ENCODE results near the gene P2RY2.
"Not testable (repeated sequence)": the region's sequence is repeated elsewhere in the genome, so short reads cannot be mapped to it uniquely, and the experiment has no call there.

P2RY2 gene

DNA sequence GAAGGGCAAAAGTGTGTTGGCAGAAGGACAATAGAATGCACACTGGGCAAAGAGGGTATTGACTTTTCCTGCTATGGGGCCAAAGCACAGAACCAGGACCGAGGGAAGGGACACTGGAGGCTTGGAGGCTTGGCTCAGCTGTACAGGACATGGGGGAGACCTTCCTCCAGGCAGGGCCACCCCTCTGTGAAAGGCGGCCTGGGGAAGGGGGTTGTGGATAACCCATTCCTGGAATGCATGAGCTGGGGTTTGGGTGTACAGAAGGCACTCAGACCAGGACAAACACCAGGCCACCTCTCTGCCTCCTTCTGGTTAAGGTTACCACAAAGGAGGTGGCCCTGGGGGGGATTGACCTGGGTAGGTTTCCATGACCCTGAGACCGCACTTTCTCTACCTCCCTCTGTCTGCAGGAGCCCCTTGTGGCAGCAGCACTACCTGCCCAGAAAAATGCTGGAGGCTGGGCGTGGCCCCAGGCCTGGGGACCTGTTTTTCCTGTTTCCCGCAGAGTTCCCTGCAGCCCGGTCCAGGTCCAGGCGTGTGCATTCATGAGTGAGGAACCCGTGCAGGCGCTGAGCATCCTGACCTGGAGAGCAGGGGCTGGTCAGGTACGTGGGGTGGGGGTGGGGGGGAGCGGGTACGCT is 9.6 kb downstream of the P2RY2 start:
- DNase-seq (ENCODE audit: low read depth in 2 of 2) = no peak

DNA sequence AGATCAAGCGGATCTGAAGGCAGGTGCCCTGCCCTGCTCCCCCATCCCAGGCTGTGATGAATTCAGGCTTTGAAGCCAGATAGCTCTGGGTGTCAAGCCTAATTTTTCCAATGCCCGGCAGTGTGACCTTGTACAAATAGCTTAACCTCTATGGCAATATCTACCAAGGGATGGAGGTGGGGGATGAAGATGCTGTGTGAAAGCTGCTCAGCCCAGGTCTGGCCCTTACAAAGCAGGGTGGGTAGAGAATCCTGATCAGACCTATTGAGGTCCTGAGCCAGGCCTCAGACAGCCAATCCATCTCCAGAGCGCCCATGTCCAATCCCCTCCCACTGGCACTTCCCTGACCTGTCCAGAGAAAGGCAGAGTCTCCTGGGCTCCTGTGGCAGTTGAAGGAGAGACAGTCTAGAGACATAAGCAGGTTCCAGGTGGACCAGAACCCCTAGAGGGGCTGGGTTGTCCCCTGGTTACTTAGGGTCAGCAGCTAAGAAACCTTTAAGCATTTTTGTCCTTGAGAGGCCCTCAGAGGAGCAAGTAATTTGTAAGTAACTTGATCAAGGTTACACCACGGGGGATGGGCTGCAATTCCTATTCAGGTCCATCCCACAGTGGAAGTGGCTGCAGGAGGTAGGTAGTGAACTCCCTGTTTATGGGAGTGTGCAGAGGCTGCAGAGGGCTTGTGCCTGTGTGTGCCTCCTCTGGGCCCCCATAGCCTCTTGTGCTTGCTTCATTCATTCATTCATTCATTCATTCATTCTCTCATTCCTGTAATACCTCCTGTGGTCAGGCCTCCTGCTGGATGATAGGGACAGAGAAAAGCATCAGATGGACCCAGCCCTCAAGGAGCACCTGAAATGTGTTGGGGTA is 10.4 kb downstream of the P2RY2 start:
- DNase-seq (ENCODE audit: low read depth in 2 of 2) = no peak

DNA sequence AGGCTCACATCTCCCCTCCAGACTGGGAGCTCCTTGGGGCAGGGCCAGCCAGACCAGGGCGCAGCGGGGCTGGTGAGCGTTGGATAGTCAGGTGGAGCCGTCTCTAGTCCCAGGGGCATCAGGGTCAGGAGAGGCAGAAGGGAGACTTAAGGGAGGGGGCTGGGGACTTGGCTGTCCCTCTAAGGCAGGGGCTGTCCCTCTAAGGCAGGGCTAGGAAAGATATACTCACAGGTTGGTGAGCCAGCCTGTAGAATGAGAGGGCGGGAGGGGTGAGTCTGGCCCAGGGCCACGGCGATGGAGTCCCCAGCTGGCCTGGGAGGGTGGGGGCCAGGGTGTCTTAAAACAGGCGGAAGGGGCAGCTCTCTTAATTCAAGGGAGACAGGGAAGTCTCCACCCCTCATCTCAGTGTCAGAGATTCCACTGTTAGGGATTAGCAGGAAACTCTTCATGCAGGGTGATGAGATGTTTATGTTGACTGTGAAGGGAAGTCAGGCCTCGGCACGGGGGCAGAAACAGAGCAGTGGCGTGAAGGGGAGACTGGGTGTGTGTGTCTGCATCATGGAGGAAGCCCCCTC is 11.3 kb downstream of the P2RY2 start:
- no peak for DNase-seq (ENCODE audit: low read depth in 2 of 2)

DNA sequence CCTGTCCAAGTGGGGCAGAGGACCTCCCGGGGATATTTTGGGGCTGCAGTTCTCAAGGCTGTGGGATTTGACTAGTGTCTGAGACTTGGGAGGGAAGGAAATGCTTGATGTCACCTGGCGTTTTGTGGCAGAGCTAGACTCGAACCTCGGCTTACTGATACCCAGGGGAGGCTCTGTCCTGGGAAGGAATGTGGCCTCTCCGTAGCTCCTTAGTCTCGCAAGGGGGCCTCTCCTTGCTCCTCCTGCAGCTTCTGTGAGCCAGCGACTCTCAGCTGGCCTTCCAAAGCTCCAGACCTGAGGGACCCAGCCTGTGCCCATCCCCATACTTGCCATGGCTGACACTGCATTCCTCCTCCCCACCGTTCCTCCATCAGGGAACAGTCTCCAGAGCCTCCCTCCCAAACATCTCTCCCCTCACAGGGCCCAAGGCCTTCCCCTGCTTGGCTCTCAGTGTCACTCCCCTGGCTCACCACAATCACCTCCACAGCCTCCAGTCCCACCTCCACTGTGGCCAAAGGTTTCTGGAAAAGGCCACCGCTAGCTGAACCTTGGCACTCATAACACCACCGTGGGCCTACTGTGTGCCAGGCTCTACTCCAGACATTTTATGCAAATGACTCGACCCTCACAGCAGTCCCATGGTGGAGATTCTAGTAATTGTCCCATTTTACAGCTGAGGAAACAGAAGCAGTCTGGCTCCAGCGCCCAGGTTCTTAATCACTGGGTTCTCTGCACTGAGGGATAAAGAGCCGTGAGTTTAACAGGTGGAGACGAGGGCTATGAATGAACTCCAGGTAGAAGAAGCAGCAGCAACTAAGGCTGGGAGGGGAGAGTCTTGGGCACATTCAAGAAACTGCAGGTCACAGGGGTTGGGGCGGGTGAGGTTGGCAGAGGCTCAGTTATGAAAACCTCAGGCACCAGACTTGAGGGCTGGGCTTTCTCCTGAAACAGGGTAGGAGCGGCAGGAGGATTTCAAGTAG is 12.1 kb downstream of the P2RY2 start:
- no peak for DNase-seq (ENCODE audit: low read depth in 2 of 2)

DNA sequence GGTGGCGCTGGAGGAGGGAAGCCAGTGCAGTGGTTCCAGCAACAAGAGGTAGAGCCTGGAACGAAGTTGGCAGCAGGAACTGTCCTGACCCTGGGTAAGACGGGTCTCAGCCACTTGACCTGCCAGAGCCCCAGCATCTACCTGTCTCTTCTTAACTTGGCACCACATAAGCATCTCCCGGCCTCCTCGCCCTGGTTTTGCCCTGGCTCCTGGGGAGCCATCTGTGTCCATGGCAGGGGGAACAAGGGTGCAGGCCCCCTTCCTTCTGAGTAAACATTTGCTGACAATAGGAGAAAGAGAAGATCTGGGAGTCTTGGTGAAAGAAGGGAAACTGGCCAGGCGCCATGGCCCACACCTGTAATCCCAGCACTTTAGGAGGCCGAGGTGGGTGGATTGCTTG is 12.8 kb downstream of the P2RY2 start:
- DNase-seq (ENCODE audit: low read depth in 2 of 2) = no peak

DNA sequence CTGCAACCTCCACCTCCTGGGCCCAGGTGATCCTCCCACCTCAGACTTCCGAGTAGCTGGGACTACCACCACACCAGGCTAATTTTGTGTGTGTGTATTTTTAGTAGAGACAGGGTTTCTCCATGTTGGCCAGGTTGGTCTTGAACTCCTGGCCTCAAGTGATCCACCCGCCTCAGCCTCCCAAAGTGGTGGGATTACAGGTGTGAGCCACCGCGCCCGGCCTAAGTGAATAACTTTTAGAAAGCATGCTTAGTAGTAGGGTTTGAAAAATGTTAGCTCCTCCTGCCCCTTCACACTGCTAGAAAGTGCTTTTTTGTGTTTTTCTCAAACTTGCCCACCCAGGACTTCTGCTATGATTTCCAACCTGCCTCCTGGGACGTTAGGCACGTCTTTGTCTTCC is 14.4 kb downstream of the P2RY2 start:
- DNase-seq (ENCODE audit: low read depth in 2 of 2) = not testable (repeated sequence)

DNA sequence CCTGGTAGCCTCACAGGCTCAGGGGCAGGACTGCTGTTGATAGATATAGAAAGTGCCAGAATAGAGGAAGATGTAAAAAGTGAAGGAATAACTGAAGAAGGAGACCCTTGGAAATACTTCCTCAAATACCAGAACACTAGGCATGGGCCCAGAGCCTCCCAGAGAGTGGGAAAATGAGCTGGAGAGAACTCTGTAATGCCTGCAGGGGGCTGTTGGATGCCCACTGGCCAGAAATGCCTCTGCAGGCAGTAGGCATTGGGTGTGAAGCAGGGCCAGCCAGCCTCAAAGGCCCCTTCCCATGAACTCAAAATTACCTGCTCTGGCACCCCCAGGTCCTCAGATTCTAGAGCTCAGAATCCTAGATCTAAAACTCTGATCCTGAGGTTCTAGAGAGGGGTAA is 15.1 kb downstream of the P2RY2 start:
- DNase-seq (ENCODE audit: low read depth in 2 of 2) = no peak

DNA sequence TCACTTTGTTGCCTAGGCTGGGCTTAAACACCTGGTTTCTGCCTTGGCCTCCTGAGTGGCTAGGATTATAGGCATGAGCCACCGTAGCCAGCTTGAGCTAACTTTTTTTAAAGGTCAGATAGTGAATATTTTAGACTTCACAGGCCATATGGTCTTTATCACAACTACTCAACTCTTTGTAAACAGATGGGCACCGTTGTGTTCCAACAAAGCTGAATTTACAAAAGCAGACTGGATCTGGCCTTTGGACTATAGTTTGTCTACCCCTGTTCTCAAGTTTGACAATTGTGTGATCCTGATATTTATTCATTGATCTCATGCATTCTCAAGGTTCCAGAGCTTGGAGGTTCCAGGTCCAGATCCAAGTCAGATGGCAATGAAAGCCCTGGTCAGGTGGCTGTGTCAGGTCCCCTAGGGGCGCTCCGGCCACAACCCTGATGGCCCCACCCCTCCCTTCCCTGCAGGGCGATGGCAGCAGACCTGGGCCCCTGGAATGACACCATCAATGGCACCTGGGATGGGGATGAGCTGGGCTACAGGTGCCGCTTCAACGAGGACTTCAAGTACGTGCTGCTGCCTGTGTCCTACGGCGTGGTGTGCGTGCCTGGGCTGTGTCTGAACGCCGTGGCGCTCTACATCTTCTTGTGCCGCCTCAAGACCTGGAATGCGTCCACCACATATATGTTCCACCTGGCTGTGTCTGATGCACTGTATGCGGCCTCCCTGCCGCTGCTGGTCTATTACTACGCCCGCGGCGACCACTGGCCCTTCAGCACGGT is 15.8 kb downstream of the P2RY2 start:
- no peak for DNase-seq (ENCODE audit: low read depth in 2 of 2)

DNA sequence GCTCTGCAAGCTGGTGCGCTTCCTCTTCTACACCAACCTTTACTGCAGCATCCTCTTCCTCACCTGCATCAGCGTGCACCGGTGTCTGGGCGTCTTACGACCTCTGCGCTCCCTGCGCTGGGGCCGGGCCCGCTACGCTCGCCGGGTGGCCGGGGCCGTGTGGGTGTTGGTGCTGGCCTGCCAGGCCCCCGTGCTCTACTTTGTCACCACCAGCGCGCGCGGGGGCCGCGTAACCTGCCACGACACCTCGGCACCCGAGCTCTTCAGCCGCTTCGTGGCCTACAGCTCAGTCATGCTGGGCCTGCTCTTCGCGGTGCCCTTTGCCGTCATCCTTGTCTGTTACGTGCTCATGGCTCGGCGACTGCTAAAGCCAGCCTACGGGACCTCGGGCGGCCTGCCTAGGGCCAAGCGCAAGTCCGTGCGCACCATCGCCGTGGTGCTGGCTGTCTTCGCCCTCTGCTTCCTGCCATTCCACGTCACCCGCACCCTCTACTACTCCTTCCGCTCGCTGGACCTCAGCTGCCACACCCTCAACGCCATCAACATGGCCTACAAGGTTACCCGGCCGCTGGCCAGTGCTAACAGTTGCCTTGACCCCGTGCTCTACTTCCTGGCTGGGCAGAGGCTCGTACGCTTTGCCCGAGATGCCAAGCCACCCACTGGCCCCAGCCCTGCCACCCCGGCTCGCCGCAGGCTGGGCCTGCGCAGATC is 16.5 kb downstream of the P2RY2 start:
- no peak for DNase-seq (ENCODE audit: low read depth in 2 of 2)

DNA sequence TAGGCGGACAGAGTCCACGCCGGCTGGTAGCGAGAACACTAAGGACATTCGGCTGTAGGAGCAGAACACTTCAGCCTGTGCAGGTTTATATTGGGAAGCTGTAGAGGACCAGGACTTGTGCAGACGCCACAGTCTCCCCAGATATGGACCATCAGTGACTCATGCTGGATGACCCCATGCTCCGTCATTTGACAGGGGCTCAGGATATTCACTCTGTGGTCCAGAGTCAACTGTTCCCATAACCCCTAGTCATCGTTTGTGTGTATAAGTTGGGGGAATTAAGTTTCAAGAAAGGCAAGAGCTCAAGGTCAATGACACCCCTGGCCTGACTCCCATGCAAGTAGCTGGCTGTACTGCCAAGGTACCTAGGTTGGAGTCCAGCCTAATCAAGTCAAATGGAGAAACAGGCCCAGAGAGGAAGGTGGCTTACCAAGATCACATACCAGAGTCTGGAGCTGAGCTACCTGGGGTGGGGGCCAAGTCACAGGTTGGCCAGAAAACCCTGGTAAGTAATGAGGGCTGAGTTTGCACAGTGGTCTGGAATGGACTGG is 17.2 kb downstream of the P2RY2 start:
- DNase-seq (ENCODE audit: low read depth in 2 of 2) = no peak

DNA sequence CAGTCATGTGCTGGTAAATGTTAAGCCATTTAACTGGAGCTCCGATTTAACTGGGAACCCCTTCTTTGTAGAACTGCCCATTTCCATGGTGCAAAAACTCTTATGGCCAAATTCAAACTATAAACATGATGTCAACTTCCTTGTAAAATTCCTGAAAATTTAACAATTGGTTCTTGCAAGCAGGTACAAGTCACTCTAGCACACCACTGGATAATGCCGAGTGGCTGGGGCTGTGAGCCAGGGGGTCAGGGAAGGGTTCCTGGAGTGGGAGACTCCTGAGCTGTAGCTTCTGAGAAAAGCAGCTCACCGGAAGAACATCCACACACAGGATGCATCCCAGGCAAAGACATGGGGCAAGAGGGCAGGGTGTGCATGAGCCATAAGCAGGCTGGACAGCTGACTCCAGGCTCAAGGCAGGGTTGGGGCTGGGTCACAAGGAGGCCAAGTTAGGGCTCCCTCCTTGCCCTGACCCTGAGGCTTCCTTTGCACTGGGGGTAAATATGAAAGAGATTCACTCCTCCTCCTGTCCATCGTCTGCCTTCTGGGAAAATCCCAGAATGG is 18.2 kb downstream of the P2RY2 start:
- DNase-seq (ENCODE audit: low read depth in 2 of 2) = no peak

DNA sequence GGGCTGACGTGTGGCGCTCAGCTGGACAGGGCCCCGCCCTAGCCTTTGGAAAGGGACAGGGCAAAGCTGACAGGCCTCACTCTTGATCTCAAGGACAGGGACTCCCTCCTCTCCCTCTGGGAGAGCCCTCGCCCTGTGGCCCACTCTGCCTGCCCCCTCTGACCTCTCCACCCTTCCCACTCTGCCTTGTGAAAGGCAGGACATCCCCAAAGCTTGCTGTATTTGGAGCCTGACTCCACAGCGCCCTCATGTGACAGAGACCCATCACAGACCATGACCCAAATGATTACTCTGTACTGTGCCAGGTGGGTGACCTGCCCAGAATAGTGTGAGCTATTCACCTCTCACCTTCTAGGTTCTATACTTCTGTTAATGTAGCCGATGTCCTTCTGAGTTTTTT is 18.8 kb downstream of the P2RY2 start:
- no peak for DNase-seq (ENCODE audit: low read depth in 2 of 2)

DNA sequence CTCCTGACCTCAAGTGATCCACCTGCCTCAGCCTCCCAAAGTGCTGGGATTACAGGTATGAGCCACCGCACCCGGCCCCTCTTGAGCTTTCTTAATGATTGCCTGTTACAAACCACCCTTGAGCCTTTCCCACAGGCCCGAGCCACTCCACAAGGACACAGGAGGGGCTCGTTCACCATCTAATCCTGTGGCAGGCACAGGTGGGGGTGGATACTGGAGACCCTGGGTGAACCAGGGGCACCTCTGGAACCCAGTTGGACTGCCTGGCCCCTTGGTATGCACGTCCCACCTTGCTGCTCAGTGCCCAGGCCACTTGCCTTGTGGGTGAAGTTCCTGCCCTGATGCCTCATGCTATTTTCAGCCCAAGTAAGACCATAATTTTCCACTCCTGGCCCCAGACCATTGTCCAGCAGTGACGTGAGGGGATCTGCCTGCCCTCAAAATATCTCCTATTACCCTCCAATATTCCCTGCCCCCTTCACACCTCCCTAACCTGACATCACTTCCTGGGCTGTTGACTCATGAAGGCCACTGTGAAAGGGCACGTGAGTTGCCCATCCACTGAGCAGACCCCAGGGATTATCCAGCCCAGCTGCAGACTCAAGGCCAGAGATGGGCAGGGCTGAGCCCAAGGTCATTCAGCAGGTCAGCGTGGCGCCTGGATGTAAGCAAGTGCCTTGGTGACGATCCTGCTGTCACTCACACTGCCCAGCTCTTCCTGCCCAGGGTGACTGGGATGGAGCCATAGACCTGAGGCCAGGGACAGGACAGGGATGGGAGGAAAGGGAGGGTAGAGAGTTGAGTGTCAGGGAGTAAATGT is 19.6 kb downstream of the P2RY2 start:
- no peak for DNase-seq (ENCODE audit: low read depth in 2 of 2)

DNA sequence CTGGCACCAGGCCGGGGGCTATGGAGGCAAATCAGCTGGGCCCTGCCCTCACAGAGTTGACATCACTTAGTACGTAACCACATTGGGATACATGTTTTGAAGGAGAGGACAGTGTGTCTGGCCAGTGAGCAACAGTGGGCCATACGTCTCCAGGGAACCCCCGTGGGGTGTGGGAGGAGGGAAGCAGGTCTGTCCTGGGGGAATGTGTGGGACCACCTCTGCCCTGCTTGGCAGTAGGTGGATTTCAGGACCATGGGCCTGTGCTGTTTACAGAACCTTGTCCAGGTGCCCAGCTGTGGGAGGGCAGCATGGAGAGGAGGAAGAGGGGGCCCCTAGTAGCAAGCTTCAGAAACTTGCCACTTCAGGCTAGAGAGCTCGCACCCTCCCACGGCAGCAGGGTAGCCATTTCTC is 21.0 kb downstream of the P2RY2 start:
- no peak for DNase-seq (ENCODE audit: low read depth in 2 of 2)

DNA sequence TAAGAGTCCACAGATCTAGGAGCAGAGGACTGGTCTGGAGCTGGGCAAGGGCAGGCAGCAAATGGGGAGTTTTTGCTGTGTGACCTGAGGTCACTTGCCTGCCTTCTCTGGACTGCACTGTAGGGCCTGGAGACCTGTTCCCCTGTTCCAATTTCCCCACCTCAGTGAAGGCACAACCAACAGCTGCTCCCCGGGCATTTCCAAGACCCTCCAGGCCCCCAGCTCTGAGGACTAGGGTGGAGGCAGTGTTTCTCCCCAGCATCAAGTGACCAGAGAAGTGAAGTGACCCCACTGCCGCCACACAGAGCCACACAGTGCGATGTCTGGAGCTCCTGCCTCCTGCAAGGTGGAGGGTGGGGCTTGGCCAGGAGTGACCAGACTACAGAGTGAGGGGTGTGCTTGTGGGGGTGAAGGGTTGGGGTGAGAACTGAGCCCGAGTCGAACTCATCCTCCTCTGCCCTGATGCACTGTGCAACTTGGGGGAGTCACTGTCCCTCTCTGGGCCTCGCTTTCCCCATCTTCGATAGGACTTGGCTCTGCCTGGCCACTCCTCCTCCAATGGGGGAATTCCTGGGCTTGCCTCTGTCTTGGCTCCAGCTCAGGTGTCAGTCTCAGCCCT is 21.6 kb downstream of the P2RY2 start:
- no peak for DNase-seq (ENCODE audit: low read depth in 2 of 2)

DNA sequence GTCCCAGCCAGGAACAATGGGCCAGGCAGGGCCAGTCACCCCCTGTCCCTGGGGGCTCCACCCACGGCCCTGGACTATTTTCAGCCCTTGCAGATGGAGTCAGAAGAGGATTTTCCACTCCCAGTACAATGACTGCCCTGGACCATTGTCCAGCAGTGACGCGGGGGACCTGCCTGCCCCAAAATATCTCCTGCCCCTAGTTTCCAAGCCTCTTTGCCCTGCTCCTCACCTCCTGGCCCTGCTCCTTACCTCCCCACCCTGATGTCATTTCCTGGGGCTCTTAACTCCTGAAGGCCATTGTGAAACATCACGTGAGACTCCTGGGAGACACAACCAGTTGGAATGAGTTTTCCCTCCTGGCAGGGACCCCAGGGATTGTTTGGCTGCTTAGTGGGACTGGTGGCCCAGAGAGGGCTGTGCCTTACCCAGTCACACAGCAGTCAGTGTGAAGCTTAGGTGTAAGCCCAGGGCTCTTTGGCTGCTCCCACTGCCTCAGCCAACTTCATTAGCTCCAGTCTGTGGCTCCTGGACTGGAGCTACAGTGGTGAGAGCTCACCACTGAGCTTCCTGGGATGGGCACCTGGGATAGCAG is 22.2 kb downstream of the P2RY2 start:
- DNase-seq (ENCODE audit: low read depth in 2 of 2) = no peak

DNA sequence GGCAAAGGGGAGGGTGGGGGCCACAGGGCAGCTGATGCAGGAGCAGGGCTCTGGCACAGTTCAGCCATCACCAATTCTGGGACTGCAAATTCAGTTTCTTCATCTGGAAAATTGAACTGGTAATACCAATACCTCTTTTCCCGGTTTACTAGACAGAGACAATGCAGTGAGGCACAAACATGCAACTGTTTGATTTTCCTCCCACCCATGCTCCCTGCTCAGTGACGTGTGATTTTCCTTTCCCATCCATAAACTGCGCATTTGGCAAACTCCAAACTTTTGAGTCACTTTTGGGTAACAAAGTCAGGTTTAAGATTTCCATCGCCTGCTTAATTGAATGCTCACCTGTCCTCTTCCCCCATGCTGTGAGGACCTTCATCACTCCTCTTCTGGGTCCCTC is 23.2 kb downstream of the P2RY2 start:
- no peak for DNase-seq (ENCODE audit: low read depth in 2 of 2)
